ENCODE measurements around the gene IFITM1. TPM values are rescaled to one million over a fixed set of nuclear protein-coding genes. Genes with fewer than 3 reads are reported as not detected.

IFITM1 gene
- total and polyA plus RNA-seq, 2 experiments from 2014 or later = 68.9 to 74.3 TPM

DNA sequence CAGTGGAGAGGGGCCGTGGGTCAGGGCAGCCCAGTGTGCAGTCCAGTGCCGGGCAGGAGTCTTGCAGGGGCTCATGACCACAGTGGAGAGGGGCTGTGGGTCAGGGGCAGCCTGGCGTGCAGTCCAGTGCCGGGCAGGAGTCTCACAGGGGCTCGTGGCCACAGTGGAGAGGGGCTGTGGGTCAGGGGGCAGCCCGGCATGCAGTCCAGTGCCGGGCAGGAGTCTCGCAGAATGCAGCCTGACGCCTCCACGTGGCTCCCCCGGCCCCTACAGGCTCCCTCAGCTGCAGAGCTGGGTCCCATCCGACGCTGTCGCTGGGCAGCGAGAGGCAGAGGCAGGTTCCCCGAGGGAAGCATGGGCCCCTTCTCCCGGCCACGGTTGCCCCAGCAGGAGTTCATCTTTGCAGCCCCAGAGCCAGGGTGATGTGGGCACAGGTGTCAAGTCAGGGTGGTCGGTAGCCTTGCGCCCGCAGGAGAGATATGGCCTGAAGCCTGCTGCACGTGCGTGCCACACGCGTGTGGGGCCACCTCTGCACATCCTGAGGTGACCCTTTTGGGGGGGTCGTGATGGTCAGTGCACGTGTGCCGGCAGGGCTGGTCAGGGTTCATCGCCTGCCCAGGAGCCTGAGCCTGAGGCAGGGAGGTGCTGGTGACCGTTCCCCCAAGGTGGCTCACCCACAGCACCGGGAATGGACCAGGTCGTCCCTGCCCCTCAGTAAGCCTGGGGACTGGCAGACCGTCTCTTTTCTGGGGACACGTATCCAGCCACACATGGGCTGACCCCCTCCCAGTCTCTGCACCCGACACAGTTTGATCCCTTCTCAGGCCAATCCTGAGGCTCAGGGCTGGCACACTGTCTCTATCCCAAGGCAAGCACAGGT lies 17.4 kb upstream of the IFITM1 start:
- Histone ChIP-seq H3K4me3 (no peak overlapping the region), H3K27me3 (no peaks in the 10 kb centered on the region), H3K4me1 (ENCODE audit: low read depth) (no peaks in the 10 kb centered on the region), H3K27ac (peak overlapping the region; percentile 43), H3K9me3 (ENCODE audit: low read depth) (no peaks in the 10 kb centered on the region), H3K36me3 (no peaks in the 10 kb centered on the region)
- TF ChIP-seq, protein P1, sequence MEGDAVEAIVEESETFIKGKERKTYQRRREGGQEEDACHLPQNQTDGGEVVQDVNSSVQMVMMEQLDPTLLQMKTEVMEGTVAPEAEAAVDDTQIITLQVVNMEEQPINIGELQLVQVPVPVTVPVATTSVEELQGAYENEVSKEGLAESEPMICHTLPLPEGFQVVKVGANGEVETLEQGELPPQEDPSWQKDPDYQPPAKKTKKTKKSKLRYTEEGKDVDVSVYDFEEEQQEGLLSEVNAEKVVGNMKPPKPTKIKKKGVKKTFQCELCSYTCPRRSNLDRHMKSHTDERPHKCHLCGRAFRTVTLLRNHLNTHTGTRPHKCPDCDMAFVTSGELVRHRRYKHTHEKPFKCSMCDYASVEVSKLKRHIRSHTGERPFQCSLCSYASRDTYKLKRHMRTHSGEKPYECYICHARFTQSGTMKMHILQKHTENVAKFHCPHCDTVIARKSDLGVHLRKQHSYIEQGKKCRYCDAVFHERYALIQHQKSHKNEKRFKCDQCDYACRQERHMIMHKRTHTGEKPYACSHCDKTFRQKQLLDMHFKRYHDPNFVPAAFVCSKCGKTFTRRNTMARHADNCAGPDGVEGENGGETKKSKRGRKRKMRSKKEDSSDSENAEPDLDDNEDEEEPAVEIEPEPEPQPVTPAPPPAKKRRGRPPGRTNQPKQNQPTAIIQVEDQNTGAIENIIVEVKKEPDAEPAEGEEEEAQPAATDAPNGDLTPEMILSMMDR (IDR thresholded peaks at IDR 0.05; ENCODE audit: low read depth, low read length) = no peak
- no peak for DNase-seq (ENCODE audit: low read depth in 1 of 2, low spot score in 1 of 2)

DNA sequence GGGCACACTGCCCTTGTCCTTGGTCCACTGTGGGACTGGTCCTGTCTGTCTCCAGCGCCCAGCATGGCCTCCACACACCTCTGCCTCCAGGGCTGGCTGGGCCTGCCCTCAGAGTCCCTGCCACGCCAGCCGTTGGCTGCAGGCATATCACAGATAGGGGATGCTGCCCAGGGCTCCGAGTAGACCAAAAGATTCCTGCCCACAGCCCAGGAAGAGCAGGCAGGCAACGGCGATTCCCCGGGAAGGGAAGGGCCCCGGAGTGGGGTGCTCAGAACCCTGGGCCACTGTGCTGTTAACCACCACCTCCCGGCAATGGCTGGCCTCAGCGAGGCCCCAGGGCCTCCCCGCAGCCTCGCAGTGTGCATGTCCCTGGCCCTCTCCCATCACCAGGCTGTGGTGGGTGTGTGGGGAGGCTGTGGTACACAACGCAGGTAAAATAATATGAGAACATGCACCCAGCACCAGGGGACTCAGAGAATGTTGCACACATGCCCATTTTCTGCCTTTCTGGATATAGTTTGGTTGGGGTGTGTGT lies 16.7 kb upstream of the IFITM1 start:
- H3K27me3 ChIP-seq = no peaks in the 10 kb centered on the region
- no peak for DNase-seq (ENCODE audit: low read depth in 1 of 2, low spot score in 1 of 2)
- H3K36me3 ChIP-seq = no peaks in the 10 kb centered on the region
- no peak overlapping the region for H3K27ac ChIP-seq
- TF ChIP-seq, protein P1 (IDR thresholded peaks at IDR 0.05; ENCODE audit: low read depth, low read length) = no peak
- no peak overlapping the region for H3K4me3 ChIP-seq
- H3K9me3 ChIP-seq (ENCODE audit: low read depth) = no peaks in the 10 kb centered on the region
- H3K4me1 ChIP-seq (ENCODE audit: low read depth) = no peaks in the 10 kb centered on the region

DNA sequence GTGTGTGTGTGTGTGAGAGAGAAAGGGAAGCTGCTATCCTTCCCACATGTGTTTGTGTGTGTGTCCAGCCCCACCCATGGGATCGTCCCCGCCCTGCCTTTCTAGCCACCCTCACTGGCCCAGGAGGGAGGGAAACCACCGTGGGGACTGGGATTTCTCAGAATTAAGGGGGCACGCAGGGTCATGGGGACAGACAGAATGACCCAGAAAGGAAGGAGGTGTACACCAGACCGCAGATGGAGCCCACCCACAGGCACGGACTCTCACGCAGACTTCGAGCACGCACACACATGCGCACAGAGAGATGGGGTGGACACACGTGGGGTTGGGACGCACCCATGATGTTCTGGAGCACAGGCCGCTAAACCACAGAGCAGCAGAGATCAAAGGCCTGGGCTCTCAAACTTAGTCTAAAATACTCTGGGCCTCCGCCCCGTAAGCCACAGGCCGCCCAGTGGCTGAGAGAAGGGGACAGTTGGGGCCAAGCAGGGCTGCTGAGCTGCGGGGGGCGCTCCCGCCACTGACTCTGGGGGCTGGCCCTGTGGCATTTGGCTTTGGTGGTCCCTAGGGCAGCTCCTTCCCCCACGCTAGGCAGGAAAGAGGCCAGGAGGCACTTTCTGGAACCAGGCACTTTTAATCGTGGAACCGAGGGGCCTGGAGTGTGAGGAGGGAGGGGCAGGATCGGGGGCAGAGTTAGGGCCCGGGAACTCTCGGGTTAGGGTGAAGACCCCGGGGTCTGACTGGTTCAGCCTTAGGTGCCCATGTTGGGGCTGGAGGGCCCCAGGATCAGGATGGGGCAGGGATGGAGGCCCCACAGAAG lies 16.0 kb upstream of the IFITM1 start:
- DNase-seq (ENCODE audit: low read depth in 1 of 2, low spot score in 1 of 2) = no peak

DNA sequence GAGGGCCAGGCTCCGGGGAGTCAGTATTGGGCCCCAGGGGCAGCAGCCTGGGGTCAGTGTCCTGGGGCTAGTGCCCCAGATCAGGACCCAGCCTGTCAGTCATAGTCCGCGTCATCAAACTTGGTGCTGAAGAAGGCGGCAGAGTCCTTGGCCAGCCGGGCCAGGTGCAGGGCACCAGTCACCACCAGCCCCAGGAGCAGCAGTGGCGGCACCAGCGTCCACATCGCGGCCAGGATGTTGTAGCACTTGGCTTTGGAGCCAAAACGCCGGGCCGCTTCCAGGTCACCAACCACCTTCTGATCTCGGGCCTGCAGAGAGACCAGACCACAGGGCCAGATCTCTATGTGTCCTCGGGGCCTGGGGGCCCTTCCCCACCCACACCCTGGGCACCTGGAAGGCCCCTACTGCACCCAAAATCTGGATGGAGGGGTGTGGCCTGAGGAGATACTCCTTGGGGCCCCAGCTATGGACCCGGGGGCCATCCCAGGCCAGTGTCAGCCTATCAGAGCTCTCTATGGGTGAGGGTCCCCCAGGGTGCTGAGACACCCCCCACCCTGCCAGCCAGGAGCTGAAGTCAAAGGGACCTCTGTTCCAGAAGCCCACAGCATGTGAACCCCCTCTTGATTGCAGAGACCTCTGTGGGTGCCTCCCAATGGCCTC lies 15.3 kb upstream of the IFITM1 start:
- DNase-seq (ENCODE audit: low read depth in 1 of 2, low spot score in 1 of 2) = no peak
- Histone ChIP-seq H3K36me3 (no peaks in the 10 kb centered on the region), H3K4me3 (no peak overlapping the region), H3K9me3 (ENCODE audit: low read depth) (no peaks in the 10 kb centered on the region), H3K27me3 (no peaks in the 10 kb centered on the region), H3K27ac (no peak overlapping the region), H3K4me1 (ENCODE audit: low read depth) (no peaks in the 10 kb centered on the region)
- TF ChIP-seq, protein P1 (IDR thresholded peaks at IDR 0.05; ENCODE audit: low read depth, low read length) = no peak

More for the DNA sequence above, 16.0 kb upstream of the IFITM1 start:
- Histone ChIP-seq H3K4me3 (no peak overlapping the region), H3K9me3 (ENCODE audit: low read depth) (no peaks in the 10 kb centered on the region), H3K27ac (no peak overlapping the region), H3K36me3 (no peaks in the 10 kb centered on the region), H3K4me1 (ENCODE audit: low read depth) (no peaks in the 10 kb centered on the region), H3K27me3 (no peaks in the 10 kb centered on the region)
- TF ChIP-seq, protein P1 (IDR thresholded peaks at IDR 0.05; ENCODE audit: low read depth, low read length) = no peak
